Nucleus accumbens (tissue), 56 donors: ENCODE measurements around the gene IL5.
"Not testable (repeated sequence)": the region's sequence is repeated elsewhere in the genome, so short reads cannot be mapped to it uniquely, and the experiment has no call there.

Source experiments
- DNase-seq, 56 donors: peaks; one replicate each; lab custom pipeline; 2025; lab: John Stamatoyannopoulos, UW

Gene IL5

DNA sequence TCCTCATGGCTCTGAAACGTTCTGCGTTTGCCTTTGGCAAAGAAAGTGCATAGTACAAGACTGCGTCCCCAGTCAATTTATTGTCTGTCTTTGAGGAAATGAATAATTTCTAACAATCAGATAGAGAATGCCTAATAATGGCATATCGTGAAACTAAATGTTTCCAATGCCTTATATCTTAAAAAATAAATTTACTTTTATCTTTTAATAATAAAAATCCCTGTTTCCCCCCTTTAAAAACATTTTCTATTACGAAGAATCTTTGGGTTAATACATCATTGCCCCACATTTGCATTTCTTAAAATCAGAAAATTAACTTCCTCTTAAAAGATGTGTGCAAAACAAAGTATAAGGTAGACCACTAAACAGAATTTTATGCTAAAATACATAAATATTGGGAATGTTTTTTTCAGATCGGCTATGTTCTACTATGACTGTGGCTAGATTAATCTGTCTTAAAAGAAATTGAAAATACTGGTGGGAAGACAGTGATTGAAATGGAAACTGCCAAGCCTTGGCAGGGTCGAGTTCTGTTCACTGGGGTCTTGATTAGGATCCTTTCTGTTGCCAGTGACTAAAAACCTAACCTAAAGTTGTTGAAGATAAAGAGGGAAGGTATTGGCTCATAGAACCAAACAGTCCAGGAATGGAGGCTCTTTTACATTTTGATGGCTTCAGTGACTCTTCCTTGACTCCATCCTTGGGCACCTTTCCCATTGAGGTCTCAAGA lies at the start of gene IL5:
TSS of gene IL5 (minus strand) at position 51 of the 730 bp plus-strand sequence. CDS start at position 7, 44 bp downstream.
- DNase-seq = no peak

DNA sequence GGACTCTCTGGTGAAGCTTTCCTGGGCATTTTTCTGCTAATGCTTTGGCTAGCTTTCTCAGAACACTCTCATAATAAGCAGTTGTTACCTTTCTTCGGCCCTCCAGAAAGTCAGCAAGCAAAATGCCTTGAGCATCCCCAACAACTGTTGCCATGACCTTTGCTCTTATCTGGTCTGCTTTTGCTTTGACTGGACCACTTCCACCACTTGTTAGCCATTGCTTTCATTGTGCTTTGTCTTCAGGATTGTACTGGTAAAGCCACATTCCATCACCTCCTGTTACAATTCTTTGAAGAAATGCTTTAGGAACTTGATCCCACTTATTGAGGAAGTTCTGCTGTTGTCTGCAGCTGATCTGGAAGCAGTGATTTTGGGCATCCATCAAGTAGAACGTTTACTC lies 49.2 kb upstream of the IL5 start:
- no peak for DNase-seq

DNA sequence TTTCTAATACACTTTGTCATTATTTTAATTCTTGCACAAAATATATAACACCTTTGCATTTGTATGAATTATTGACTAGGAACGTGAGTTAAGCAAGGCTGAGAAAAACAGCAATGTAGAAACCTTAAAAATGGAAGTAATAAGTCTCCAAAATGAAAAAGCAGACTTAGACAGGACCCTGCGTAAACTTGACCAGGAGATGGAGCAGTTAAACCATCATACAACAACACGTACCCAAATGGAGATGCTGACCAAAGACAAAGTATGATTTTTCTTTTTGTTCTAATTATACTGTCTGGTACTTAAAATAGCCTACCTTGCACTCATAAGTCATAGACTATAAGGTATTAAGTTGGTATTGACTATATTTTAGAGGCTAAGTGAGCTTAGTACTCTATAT lies 47.8 kb upstream of the IL5 start:
- DNase-seq = no peak

DNA sequence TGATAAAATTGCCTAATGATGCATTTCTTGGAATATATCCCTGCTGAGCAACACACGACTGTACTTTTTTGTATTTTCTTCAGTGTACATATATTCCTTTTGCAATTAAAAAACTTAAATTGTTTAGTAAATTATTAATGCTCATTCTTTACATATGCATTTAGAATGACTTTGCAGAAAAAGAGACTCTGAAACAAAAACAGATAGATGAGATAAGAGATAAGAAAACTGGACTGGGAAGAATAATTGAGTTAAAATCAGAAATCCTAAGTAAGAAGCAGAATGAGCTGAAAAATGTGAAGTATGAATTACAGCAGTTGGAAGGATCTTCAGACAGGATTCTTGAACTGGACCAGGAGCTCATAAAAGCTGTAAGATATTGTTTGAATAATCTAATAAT lies 46.1 kb upstream of the IL5 start:
- DNase-seq = no peak

DNA sequence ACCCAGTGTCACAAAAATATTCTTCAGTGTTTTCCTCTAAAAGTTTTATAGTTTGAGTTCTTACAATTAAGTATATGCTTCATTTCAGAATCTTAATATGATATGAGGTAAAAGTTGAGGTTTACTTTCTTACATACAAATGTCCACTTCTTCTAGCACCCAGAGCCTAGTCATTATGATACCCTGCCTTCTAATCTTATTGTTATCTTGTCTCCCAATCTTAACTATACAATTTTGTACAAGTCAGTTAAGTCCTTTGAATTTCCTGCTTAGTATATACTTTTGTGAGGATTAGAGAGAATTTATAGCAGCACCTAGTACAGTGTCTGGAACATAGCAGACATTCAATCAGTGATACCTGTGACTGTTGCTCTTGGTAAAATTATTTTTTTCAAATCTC lies 42.7 kb upstream of the IL5 start:
- no peak for DNase-seq

DNA sequence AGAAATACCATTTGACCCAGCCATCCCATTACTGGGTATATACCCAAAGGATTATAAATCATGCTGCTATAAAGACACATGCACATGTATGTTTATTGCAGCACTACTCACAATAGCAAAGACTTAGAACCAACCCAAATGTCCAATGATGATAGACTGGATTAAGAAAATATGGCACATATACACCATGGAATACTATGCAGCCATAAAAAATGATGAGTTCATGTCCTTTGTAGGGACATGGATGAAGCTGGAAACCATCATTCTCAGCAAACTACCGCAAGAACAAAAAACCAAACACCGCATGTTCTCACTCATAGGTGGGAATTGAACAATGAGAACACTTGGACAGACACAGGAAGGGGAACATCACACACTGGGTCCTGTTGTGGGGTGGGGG lies 41.2 kb upstream of the IL5 start:
- not testable (repeated sequence) for DNase-seq

DNA sequence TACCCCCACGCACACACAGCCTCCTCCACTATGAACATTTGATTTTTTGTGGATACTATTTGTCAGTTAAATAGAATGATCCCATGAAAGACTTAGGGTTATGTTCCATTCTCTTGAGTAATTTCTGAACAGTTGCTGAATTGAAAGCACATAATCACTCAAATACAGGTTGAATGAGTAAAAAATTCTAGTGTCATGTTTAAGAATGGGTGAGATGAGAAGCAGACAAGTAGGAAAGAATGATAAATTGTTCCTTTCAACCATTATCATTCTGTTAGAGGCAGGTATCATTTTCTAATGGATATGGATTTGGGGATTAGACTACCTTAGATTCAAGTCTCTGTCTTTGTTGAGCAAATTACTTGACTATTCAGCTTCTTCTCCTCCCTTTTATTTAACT lies 32.8 kb upstream of the IL5 start:
- no peak for DNase-seq

DNA sequence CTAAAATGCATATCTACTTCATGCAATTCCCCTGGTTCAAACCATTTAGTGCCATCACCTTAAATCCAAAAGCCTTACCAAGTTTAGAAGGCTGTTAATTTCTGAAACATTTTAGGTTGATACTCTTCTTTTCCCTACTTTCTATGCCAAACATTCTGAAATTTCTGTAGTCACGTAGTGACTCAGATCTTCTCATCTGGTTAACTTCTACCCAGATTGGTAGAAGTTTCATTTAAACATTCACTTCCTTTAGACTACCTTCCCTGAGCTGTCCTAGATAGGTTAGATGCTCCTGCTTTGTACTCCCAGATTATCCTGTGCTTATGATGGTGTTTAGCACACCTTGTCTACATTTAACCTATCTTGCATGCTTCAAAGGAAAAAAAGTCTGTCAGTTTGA lies 23.3 kb upstream of the IL5 start:
- no peak for DNase-seq

DNA sequence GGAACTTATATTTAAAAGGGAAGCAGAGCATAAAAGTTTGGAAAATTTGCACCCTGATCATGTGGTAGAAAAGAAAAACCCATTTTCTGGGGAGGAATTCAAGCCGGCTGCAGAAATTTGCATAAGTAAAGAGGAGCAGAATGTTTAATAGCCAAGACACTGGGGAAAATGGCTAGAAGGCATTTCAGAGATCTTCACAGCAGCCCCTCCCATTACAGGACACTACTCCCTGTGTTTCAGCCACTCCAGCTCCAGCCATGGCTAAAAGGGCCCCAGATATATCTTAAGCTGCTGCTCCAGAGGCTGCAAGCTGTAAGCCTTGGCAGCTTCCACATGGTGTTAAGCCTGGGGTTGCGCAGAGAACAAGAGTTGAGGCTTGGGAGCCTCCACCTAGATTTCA lies 21.2 kb upstream of the IL5 start:
- not testable (repeated sequence) for DNase-seq

DNA sequence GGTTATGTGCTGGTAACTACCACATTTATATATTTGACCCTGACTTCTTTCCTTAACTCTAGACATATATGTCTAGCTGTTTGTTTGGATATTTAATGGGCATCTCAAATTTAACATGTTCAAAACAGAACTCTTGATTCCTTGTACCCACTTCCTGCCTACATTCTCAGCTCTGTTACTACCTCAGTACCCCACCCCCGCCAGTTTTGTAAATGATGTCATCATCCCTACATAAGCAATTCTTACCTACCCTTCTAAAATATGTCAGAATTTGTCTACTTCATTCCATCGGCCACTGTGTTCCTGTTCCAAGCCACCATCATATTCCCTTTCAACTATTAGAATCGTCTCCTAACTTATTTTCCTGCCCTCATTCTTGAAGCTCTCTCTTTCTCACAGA lies 18.3 kb upstream of the IL5 start:
- DNase-seq = no peak

DNA sequence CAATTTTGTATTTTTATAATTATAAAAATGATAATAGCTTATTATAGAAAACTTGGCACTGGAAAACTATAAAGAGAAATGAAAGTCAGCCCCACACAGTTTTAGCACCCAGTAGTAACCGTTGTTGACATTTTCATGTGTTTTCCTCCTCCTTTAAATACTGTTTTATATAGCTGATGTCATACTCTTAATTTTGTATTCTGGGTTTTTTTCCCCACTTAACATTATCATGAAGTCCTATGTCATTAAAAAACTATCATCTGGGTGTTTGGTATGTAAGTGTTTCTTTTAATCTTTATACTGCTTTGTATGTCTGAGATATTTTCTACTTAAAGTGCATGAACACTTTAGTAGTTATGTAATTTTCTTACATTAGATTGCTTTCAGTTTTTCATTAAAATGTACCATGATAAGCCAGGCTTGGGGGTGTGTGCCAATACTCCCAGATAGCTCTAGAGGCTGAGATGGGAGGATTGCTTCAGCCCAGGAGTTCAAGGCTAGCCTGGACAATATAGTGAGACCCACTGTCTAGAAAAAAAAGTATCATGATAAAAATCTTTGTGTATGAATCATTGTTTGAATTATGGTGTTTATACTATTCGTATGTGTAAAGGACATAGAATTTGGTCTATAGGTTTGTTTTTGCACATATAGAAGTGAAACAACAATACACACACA lies 16.2 kb upstream of the IL5 start:
- no peak for DNase-seq

DNA sequence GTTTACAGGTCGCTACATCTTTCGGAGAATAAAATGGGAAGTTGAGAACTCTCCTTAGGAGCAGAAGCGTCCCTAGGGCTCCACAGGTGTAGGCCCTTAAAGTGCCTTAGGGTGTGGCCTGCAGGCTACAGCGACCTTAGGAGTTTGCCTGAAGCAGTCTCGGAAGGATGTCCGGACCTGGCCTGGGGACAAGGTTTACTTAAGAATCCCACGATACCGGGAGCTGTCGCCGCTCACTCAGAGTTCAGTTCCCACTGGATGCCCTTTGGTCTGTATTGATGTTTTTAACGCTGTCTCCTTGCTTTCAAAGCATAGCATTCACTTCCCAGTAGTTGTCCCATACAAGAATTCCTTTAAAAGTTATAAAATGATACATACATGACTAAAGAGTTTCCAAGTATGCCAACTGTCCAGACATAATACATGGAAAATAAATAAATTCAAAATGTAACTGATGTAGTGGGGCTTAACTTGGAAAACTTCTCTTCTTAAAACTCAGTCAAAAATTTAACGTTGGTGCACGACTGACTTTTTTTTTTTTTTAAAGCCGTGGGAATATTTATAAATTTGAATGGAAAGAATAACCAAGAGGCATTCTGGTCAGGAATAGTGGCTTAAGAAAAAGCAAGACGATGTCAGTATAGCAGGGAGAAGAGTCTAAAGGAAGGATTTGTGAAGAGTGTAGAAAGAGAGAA lies 14.3 kb upstream of the IL5 start:
- peak in 11 of 56 donors; percentile 6 to 56 (median 28) for DNase-seq

DNA sequence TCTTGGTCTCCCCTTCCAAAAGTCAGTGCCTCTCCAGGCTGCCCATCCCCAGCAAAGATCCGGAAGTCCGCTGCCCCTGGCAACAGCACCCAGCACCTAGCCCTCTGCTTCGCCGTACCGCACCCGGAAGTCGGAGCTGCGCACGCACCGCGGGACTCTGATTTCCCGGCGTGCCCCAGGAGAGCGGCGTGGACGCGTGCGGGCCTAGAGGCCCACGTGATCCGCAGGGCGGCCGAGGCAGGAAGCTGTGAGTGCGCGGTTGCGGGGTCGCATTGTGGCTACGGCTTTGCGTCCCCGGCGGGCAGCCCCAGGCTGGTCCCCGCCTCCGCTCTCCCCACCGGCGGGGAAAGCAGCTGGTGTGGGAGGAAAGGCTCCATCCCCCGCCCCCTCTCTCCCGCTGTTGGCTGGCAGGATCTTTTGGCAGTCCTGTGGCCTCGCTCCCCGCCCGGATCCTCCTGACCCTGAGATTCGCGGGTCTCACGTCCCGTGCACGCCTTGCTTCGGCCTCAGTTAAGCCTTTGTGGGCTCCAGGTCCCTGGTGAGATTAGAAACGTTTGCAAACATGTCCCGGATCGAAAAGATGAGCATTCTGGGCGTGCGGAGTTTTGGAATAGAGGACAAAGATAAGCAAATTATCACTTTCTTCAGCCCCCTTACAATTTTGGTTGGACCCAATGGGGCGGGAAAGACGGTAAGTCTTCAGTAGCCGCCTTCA lies 13.6 kb upstream of the IL5 start, which contains the start of gene RAD50:
TSS of gene RAD50 (plus strand) at position 215 of the 715 bp plus-strand sequence. CDS start at position 563, 348 bp downstream.
- peak; percentile 36 to 94 (median 86) for DNase-seq

DNA sequence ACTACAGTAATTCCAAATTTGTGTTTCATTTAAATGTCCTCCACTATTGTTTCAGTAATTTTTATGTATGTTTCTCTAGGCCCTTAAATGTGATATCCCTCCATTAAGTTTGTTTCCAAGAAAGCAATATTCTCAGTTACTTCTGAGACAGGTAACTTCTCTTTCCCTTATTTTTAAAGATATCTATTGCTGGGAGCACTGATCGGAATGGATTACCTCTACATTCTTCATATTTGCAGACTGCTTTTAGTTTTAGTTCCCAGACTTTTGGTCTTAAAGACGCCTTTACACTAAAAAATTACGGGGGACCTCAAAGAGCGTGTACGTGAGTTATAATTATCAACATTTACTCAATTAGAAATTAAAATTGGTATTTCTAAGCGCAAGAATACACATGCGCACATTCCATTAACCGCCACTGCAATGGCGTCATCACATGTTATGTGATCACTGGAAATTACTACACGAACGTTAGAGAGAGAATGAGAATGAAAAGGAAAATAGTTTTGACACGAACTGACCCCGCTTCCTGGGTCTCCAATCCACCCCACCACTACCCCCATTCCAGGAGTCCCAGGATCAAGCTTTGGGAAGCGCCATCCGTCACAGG lies 12.9 kb upstream of the IL5 start:
- DNase-seq = peak in 1 of 56 donors; percentile 53

DNA sequence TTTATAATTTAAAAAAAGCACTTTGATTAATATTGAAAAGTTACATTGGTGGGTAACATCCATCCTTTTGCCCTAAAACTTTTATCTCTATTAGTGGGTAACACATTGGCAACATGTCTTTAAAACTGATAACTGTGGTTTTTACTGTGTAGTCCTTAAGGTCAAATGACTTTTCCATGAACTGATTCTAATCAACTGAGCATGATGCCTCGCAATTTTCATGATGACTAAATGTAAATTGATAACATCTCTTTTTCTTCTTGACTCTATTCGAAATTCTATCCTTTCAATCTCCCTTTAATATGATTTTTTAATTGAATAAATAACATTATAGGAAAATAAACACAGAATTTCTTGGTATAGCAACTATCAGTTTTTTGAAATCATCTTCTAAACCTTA lies 6.3 kb upstream of the IL5 start:
- no peak for DNase-seq

DNA sequence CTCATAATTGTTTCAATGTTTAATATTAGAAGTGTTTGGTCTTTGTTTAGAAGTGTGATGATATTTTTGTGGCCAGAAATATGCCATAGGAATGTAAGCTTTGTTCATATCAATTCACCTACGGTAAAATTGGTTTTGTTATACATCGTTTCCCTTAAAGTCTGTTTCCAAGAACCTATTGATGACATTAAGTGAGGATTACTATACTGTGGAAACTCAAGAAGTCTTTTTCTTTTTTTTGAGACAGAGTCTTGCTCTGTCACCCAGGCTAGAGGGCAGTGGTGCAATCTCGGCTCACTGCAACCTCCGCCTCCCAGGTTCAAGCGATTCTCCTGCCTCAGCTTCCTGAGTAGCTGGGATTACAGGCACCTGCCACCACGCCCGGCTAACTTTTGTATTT lies 5.5 kb upstream of the IL5 start:
- not testable (repeated sequence) for DNase-seq

DNA sequence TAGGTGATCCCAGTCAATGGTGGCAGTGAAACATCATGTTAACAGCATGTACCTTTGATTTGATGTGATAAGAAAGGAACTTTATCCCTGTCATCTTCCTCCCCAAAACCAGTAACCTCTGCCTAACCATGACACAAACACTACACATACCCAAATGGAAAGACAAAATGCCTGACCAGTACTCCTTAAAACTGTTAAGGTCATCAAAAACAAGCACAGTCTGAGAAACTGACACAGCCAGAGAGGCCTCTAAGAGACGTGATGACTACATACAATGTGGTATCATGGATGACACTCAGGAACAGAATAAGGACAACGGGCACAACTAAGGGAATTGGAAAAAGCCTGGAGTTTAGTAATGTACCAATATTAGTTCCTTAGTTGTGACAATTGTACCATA lies 3.9 kb upstream of the IL5 start:
- no peak for DNase-seq

DNA sequence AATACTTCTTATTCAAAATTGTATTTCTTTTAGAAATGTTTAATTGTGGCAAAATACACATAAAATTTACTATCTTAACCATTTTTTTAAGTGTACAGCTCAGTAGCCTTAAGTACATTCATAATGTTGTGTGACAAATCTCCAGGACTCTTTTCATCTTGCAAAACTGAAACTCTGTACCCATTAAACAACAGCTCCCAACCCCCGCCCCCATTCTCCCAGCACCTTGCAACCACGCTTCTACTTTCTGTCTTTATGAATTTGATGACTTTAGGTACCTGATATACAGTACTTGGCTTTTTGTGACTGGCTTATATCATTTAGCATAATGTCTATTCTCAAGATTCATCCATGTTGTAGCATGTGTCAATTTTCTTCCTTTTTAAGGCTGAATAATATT lies 2.8 kb upstream of the IL5 start:
- no peak for DNase-seq

DNA sequence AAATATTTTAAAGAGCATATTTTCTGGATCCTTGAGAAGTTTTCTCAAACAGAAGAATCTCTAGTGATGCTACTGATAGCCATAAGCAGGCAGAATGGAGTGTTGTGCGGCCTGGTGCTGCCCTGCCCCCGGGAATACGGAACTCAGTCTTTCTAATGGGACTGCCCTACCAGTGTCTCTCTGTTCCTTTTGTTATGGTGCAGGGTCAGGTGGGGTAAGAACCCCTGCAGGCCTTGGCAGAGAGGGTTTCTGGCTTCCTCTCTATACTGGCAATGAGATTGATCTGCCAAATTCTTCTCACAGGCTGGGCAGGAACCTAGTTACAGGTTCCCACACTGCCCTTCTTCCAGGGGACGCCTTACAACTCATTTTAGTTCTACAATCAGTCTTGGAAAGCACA lies 2.6 kb downstream of the IL5 start:
- peak in 7 of 56 donors; percentile 2 to 33 (median 15) for DNase-seq

DNA sequence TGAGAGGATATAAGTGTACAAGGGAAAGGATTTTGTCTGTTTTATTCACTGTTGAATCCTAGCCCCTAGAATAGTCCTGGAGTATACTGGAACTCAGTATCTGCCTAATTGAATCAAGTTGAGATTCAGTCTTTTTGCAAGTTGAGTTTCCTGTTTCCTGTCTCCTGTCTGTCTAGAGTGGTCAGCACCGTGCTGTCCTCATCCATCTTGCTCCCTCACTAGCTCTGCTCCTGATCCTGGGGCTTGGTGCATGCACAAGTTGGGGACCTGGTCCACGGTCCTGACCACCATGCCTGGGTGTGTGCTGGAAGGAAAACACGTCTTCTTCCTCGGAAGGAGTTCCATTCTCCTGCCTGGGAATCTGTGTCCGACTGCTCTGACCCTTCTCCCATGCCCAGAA lies 3.2 kb downstream of the IL5 start:
- no peak for DNase-seq
